D341Med (cell line): ENCODE measurements around the gene CCM2.
"Not testable (repeated sequence)": the region's sequence is repeated elsewhere in the genome, so short reads cannot be mapped to it uniquely, and the experiment has no call there.

Experiments used
- DNase-seq: peaks from one replicate; pipeline ENCODE4 v3.0.0; 2012; ENCODE audit warnings: low spot score

Gene CCM2

DNA sequence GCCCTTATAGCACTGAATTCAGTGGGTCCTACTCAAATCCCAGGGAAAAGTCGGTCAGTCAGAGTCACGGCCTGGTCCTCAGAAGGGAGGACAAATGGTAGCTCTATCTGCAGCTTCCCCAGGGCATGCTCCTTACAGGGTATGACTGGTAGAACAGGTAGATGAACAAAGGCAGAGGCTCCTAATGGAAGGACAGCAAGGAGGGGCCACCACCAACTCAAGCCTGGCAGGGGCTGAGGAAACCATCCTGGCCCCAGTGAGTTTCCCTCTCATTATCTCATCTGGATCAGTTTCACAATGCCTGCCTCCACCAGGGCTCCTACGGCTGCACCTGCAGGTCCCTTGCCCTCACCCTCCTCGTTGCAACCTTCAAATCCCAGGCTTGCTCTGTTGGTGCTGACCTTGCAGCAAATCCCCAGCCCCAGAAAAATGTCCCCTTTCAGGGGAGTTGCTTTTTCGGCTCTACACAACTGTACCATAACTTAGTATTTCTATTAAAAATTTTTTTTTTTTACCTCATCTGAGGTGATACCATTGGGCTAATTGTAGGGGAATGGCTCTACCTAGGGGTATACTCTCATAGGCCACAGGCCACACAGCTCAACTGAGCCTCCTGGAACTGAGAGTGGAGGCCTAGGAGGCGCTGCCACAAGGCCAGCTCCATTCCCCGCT is 18.8 kb upstream of the CCM2 start:
- DNase-seq: peak; percentile 34

DNA sequence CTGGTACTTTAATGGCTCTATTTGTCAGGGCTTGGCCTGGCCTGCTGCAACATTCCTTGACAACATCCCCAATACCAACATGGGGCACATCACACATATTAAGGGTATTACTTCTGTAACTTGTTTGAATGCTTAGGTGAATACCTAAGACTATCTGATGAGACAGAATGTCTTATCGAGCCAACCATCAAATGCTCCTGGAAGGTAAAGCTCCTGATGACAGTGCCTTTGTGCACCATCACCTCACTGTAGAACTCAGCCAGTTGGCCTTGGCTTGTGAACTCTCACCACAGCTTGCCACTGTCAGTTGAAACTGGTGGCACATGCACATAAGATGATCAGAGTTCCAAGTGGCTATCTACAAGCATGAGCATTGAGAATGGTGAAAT is 17.5 kb upstream of the CCM2 start:
- DNase-seq: no peak

DNA sequence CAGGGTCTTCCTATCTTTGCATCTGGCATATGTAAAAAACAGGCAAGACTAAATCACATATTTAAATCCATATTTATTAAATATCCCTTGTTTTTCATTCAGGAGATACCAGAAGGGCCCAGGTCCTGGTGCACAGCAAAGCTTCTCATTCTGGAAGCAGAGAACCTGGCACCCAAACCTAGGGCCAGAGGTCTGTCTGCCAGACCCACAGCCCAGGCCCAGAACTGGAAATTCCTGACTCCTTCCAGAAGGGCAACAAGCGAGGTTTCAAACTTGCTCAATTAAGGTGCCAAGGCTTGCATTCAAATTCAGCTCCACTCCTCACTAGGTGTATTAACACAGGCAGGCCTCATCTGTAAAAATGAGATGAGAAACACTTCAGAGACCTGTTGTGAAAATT is 17.0 kb upstream of the CCM2 start:
- DNase-seq: no peak

GRCh38 chr7:44983742-44984477 is 16.1 kb upstream of the CCM2 start:
- no peak for DNase-seq

- DNase-seq: no peak
Observed at GRCh38 chr7:44984478-44984758, 15.6 kb upstream of the CCM2 start.

DNA sequence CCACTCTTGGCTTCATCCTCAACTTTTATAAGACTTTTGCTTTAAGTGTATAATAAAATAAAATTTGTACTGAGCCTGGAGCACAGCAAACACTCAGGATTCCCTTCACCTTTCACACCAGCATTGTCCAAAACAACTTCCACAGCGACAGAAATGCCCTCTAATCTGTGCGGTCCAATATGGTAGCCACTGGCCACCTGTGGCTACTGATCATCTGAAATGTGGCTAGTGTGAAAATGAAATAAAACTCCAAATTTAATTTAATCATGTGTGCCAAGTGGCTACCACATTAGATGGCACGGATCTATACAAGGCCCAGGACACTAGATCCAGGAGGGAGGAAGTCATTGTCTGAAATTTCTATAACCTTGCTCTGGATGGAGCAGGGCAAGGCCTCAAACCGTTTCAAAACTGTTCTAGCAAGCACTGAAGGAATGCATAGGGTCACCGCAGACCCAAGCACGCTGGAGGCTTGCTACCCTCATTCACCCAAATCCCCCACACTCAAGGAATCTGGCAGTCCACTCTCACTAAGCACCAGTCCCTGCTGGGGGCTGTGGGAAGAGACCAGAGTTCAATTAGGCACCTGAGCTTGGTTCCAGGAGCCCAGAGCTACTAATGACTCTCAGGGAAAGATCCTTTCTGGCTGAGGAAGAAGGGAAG is 14.8 kb upstream of the CCM2 start:
- peak; percentile 18 for DNase-seq

GRCh38 chr7:44985900-44986217 is 14.1 kb upstream of the CCM2 start:
- DNase-seq: no peak

DNA sequence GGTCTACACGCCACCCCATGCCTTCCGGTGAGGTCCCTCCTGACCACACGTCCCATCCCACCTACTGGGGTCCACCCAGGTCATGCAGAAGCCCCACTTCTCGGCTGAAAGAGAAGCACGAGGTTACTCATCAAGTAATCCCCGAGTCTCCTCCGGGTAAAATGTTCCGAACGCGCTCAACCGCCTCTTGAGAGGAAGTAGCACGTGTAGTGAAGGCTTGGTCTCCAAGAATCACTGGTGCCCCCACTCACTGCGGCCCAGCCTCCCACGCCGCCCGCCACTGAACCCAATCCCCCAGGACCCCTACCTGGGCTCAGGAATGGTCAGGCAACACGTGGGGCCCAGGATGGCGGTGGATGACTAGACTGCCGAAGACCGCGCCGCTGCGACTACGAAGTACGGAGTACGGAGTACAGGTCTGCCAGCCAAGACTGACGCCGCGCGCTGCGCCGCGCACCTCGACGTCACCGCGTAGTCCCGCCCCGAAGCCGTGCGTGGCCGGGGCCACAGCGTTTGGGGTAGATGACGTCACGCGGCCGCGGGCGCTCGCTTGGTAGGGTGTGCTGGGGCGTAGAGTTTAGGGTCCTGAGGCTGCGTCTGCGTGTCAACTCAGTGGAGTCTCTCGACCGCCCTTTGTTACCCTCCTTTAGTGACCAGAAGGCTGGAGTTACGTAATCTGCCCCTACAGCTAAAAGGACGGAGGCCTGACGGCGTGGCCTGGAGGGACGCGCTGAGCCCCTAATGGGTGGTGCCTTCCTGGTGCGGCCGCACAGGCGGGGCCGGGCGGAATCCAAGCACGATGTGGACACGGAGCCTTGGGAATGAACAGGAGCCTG is 13.6 kb upstream of the CCM2 start:
- peak; percentile 97 for DNase-seq

- DNase-seq: no peak
Observed at GRCh38 chr7:44987457-44987856, 12.5 kb upstream of the CCM2 start.

GRCh38 chr7:44987996-44988395 is 12.0 kb upstream of the CCM2 start:
- DNase-seq: no peak

GRCh38 chr7:44988701-44989100 is 11.3 kb upstream of the CCM2 start:
- DNase-seq: no peak

GRCh38 chr7:44989132-44989531 is 10.9 kb upstream of the CCM2 start:
- DNase-seq: no peak

DNA sequence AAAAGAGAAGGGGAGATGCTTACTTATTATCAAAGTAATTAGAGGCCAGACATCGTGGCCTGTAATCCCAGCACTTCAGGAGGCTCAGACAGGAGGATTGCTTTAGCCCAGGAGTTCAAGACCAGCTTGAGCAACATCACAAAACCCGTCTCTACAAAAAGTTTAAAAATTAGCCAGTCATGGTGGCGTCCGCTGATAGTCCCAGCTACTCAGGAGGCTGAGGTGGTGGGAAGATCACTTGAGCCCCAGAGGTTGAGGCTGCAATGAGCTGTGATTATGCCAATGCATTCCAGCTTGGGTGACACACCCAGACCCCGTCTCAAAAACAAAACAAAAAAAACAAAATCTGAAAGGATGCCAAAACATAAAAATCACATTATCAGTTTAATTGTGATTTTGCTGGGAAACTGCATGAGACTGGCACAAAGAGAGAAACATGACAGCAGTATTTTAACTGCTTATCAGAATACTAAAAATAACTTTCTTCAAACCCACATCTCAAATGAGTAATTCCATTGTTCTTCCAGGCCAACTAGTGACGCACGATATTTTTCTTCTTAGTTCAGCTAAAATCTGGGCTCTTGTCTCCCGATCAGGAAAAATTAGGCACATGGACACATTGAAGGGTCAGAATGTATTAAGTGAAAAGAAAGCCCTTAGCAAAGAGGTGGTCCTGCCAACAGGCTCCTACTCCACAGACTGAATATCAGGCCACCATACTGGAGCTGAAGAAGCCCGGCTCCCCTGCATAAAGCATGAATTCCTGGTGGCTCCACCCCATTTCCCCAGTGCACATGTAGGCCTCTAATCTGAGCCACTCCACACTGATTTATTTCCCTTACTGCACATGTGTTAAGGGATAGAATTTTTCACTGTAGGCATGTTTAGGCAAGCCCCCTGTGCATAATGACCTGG is 9.6 kb upstream of the CCM2 start:
- DNase-seq: no peak

DNA sequence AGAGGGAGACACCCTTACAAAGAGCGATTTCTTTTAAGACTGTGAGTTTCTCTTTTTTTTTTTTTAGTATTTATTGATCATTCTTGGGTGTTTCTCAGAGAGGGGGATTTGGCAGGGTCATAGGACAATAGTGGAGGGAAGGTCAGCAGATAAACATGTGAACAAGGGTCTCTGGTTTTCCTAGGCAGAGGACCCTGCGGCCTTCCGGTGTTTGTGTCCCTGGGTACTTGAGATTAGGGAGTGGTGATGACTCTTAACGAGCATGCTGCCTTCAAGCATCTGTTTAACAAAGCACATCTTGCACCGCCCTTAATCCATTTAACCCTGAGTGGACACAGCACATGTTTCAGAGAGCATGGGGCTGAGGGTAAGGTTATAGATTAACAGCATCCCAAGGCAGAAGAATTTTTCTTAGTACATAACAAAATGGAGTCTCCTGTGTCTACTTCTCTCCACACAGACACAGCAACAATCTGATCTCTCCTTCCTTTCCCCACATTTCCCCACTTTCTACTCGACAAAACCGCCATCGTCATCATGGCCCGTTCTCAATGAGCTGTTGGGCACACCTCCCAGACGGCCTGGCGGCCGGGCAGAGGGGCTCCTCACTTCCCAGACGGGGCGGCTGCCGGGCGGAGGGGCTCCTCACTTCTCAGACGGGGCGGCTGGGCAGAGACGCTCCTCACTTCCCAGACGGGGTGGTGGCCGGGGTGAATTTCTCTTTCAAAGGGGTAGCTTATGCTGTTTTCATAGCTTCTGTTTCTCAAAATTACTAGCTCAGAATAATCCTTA is 7.8 kb upstream of the CCM2 start:
- DNase-seq: not testable (repeated sequence)

DNA sequence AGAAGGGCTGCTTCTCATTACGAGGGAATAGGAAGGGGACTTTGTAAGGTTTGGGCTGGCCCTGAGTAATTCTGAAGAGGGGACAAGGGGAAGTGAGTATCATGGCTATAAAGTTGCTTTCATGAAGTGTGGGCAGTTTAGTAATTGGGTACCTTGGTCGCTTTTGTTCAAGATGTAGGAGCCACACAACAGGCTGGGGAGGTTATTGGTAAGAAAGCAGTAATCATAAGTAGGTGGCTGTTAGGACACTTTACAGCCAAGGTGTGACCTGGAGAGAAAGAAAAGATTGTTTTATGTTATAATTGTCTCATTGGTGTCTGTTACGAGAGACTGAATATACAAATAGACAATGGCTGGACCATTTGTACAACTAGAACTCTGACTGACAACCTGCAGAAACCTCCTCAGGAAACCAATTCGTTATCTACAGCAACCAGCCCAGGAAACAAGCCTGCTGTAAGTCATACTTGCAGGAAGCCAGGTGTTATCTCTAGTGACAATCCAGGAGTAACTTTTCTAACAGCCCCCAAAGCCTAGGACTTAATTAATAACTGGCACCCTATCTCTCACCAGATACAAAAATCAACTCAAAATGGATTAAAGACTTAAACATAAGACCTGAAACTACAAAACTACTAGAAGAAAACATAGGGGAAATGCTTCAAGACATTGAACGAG is 5.0 kb upstream of the CCM2 start:
- no peak for DNase-seq

- no peak for DNase-seq
Observed at GRCh38 chr7:44995555-44996493, 4.2 kb upstream of the CCM2 start.

GRCh38 chr7:44998153-44998871 is 1.7 kb upstream of the CCM2 start:
- DNase-seq: no peak

GRCh38 chr7:44999245-45000092 is 532 bp upstream of the CCM2 start:
- peak; percentile 96 for DNase-seq
